ENCODE measurements around the gene SPRY4. TPM values are rescaled to one million over a fixed set of nuclear protein-coding genes. Genes with fewer than 3 reads are reported as not detected.

Gene SPRY4
- total RNA-seq, 4 donors from 2014 or later, result 15.4 to 29.0 (median 24.5) TPM

DNA sequence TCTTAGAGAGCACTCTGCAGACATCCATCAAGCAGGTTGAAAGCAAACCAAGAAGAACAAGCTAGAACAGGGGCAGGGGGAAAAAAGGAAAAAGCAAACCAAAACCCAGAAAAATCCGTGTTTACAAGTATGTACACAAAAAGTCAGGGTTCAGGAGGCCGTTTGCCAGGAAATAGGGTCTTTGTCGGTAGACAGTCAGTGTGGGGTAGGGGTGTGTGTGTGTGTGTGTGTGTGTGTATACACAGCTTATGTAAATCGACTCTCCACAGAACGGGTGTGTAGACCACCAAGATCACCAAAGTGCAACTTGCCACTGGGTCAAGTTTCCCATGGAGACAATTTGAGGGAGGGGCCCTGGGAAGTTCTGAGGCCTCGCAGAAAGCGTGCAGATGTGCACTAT, 13.1 kb downstream of the SPRY4 start:
- Histone ChIP-seq H3K4me1 (peaks cover 35 to 43% (median 41%) of the 10 kb centered on the region in 4 donors), H3K27ac (replicated peaks in 1 of 4) (no peak overlapping the region), H3K27me3 (no peaks in the 10 kb centered on the region), H3K36me3 (peaks cover 0 to 73% (median 11%) of the 10 kb centered on the region in 4 donors), H3K4me3 (no peak overlapping the region), H3K9me3 (no peaks in the 10 kb centered on the region)
- intact Hi-C loops (cut with DNase I), result loop anchor here (10.0 kb wide), 1 partner anchor 97 kb away; no protein-coding TSS in a partner anchor
- TF ChIP-seq EP300 (IDR thresholded peaks at IDR 0.05), result no peak
- TF ChIP-seq, protein P1, sequence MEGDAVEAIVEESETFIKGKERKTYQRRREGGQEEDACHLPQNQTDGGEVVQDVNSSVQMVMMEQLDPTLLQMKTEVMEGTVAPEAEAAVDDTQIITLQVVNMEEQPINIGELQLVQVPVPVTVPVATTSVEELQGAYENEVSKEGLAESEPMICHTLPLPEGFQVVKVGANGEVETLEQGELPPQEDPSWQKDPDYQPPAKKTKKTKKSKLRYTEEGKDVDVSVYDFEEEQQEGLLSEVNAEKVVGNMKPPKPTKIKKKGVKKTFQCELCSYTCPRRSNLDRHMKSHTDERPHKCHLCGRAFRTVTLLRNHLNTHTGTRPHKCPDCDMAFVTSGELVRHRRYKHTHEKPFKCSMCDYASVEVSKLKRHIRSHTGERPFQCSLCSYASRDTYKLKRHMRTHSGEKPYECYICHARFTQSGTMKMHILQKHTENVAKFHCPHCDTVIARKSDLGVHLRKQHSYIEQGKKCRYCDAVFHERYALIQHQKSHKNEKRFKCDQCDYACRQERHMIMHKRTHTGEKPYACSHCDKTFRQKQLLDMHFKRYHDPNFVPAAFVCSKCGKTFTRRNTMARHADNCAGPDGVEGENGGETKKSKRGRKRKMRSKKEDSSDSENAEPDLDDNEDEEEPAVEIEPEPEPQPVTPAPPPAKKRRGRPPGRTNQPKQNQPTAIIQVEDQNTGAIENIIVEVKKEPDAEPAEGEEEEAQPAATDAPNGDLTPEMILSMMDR (IDR thresholded peaks at IDR 0.05), result no peak
- no peak for DNase-seq (ENCODE audit: extremely low spot score)
- 83% methylated on average over 7 of the region's 7 CpGs for WGBS

DNA sequence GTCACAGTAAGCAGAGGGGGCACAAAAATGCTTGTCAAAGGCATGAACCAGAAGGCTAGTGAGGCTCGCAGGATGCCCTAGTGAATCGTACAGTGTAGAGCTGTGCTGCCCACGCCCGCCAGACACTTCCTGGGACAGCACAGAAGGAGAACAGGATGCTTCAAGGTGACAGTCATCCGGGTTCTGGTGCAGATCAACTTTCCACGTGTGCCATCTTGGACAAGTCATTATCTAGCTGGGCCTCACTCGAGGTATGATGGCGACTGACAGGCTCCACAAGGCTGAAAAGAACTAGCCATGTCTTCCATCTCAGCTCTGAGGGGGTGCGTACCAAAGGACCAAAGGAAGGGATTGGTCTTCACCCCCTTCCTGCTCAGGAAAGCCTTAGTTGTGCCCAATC, 14.0 kb downstream of the SPRY4 start:
- H3K36me3 ChIP-seq, result peaks cover 0 to 73% (median 11%) of the 10 kb centered on the region in 4 donors
- TF ChIP-seq EP300 (IDR thresholded peaks at IDR 0.05) (no peak), POLR2A (IDR thresholded peaks at IDR 0.05; ENCODE audit: low read depth) (no peak), POLR2AphosphoS5 (IDR thresholded peaks at IDR 0.05) (no peak)
- TF ChIP-seq, protein P1 (IDR thresholded peaks at IDR 0.05), result no peak
- H3K9me3 ChIP-seq, result no peaks in the 10 kb centered on the region
- 97% methylated on average over 6 of the region's 9 CpGs for WGBS
- intact Hi-C loops (cut with DNase I), result loop anchor here (10.0 kb wide), 1 partner anchor 96 kb away; no protein-coding TSS in a partner anchor
- H3K27ac ChIP-seq (replicated peaks in 1 of 4), result no peak overlapping the region
- H3K27me3 ChIP-seq, result no peaks in the 10 kb centered on the region
- peaks cover 25 to 34% (median 32%) of the 10 kb centered on the region in 4 donors for H3K4me1 ChIP-seq
- H3K4me3 ChIP-seq, result no peak overlapping the region
- DNase-seq (ENCODE audit: extremely low spot score), result no peak

DNA sequence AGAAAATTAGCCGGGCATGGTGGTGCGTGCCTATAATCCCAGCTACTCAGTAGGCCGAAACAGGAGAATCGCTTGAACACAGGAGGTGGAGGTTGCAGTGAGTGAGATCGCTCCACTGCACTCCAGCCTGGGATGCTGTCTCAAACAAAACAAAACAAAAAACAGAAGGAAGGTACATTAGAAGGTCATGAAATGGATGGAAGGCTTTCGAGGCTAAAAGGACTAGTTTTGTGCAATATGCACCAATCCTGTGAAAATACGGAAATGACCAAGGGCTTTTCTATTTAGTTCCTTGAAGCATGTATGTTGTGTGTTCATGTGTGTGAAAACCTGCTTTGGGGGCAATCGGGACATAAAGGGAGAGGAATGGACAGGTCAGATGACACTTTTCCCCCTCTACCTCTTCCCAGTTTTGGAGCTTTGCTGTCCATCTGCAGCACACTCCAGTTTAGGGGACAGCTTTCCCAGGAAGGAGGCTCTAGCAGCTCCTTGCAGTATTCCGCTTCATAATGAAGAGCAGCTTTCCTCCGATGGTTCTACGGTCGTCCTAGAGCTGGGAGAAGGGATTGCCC, 15.0 kb downstream of the SPRY4 start:
- intact Hi-C loops (cut with DNase I), result loop anchor here (10.0 kb wide), 1 partner anchor 95 kb away; no protein-coding TSS in a partner anchor
- TF ChIP-seq POLR2AphosphoS5 (IDR thresholded peaks at IDR 0.05), result no peak
- TF ChIP-seq, protein P1 (IDR thresholded peaks at IDR 0.05), result no peak
- H3K27me3 ChIP-seq, result no peaks in the 10 kb centered on the region
- WGBS, result 84% methylated on average over 12 of the region's 12 CpGs
- no peaks in the 10 kb centered on the region for H3K9me3 ChIP-seq
- peaks cover 0 to 71% (median 11%) of the 10 kb centered on the region in 4 donors for H3K36me3 ChIP-seq
- no peak overlapping the region for H3K4me3 ChIP-seq
- no peak overlapping the region for H3K27ac ChIP-seq (replicated peaks in 1 of 4)
- no peak for DNase-seq (ENCODE audit: extremely low spot score)
- H3K4me1 ChIP-seq, result peaks cover 17 to 24% (median 23%) of the 10 kb centered on the region in 4 donors

DNA sequence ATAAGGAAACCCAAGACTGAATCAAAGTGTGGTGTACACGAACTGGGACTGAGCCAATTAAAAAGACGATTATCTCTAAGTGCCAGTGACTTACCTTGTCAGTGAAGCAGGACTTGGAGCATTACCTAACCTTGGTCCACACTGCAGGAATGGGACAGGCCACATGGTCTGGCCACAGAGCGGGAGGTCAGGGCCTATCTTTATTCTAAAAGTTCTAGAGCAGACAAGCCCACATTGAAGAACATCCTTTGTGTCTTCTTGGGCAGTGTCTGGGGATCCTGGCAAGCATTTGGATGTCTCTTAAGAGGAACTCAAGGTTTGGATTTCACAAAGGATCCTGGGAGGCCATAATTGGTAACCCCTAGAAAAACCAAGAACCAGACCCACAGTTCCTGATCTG, 16.5 kb downstream of the SPRY4 start:
- no peaks in the 10 kb centered on the region for H3K27me3 ChIP-seq
- DNase-seq (ENCODE audit: extremely low spot score), result no peak
- peaks cover 8 to 11% (median 9%) of the 10 kb centered on the region in 4 donors for H3K4me1 ChIP-seq
- intact Hi-C loops (cut with DNase I), result no loop called here
- H3K36me3 ChIP-seq, result peaks cover 0 to 58% (median 3%) of the 10 kb centered on the region in 4 donors
- no peaks in the 10 kb centered on the region for H3K9me3 ChIP-seq
- no peak overlapping the region for H3K27ac ChIP-seq (replicated peaks in 1 of 4)
- no peak overlapping the region for H3K4me3 ChIP-seq
- 84% methylated on average over 3 of the region's 3 CpGs for WGBS
- TF ChIP-seq POLR2A (IDR thresholded peaks at IDR 0.05; ENCODE audit: low read depth) (no peak), EP300 (IDR thresholded peaks at IDR 0.05) (no peak), POLR2AphosphoS5 (IDR thresholded peaks at IDR 0.05) (no peak)
- TF ChIP-seq, protein P1 (IDR thresholded peaks at IDR 0.05), result no peak

Data from esophagus muscularis mucosa (tissue), 4 donors.